Endometrium (tissue), 2 donors: ENCODE data around the gene SATB2.
A peak's percentile ranks its signal among the peaks of the same experiment; 100 is the strongest.

Experiments
- FAIRE-seq: peaks from 2 replicates; lab custom pipeline; 2012; peaks lifted over from hg19 to GRCh38; lab: Jason Lieb, UNC
- donor health status: control.
- donor health status: control.

SATB2 gene

DNA sequence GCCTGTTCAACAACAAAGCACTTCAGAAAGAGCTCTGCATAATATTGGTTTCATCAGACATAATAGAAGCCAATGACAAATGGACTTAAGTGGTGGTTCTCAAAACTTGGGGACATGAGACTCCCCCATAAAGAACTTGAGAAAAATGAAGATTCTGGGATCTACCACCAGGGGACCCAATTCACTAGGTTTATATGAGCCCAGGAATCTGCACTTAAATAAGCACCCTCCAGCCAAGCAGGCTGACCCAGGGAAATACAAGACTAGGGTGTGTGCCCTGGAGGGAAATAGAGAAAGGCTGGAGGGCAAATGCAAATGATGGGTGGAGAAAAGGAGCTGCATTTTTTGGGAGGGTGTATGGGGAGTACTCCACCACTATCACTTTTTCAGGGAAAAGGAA lies 52.5 kb downstream of the SATB2 start:
- FAIRE-seq: no peak

DNA sequence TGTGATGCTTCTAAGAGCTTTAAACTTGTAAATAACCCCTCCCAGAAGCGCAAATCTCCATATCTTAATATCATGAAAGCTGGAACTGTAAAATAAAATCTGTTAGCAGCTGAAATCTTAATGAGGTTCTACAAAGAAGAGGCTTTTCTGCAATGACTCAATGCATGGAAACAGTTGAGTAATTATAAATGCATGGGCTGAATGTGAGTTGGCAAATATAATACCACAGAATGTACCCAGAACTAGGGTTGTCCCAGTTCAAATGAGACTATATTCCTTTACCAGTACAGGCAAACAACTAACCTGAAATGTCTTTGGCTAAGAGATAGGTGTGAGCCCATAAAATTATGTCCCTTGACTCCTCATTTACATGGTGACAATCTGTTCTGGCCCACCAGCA lies 52.9 kb downstream of the SATB2 start:
- FAIRE-seq: no peak

DNA sequence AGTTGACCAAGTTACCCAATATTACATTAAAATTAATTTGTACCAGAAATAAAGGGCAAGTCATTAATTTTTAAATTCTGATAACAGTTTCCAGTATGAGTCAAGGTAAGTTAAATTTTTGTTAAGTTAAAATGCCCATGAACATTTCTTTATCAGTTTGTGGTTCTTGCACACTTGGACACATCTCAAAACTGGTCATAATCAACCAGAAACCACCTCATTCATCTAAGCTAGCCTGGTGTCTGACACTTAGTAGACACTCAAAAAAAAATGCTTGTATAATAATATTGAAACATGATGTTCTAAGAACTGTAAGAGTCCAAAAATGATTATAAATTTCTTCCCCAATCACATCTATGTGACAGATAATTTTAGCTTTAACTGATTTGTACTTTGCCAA lies 62.4 kb downstream of the SATB2 start:
- FAIRE-seq: no peak

DNA sequence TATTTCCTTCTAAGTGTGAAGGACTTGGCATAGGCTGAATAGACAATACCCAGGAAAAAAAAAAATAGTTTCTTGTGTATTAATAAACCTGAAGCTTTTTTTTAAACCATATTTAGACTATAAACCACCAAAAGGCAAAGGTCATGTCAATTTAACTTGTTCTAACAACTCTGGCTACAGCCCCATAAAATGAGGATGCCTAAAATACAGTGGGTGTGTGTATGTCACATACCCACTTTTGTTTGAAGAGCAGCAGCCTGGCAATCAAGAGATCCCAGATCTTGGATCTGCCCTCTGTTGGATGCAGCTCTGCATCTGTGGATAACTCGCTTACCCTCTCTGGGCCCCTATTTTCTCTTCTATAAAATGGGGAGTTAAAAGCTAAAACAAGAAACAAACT lies 65.4 kb downstream of the SATB2 start:
- no peak for FAIRE-seq

DNA sequence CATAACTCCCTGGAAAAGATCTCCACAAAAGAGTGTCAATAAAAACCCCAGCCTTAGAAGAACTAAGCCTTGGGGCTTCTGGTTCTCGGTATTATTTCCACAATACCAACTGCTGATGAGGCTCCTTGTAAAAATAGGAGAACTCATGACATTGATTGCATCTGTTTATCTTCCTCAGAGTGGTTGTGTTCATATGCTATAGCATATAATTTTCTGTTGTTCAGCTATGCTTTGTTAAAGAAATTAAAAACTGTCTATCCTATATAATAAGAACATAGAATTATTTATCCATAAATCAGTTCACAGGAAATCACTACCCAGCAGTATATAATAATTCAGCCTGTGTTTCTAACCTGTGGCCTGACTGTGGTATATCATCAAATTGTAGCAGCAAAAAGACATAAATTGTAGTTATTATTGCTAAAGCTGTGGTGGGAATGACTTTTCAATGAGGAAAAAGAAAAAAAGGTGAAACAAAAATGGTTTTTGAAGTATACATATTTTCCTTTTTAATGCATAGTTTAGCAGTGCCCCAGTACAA lies 68.9 kb downstream of the SATB2 start:
- no peak for FAIRE-seq

DNA sequence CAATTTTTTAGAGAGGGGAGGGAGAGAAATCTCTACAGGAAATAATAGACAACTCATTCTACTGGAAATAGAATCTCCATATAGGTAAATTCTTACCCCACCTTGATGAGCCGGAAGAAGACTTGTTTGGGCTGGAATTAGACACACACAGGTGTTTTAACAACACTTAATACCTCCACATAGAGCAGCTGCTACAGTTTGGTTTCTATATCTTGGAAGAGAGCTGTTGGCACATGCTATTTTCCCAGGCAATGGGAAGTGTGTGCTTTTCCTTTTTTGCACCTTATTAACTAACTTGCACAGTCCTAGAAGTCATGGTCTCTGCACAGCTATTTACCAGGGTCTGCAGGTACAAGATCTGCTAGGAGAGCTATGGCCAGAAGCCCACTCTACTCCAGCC lies 73.7 kb downstream of the SATB2 start:
- no peak for FAIRE-seq

DNA sequence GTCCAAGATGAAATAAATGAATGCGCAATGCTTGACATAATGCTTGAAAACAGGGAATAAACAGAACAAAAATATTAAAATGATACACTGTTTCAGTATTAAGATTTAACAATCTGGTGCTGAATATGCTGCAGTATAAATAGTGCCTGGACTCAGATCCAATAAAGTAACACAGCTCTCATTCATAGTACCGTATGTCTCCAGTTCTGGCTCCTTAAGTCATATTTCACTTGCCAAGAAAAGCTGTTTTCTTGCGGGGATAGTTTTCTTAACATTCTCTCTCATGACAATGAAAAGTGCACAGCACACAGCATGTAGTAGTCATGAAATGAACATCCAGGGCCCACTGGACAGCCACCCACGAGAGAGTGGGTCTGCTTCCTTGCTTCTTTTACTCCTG lies 74.7 kb downstream of the SATB2 start:
- no peak for FAIRE-seq

DNA sequence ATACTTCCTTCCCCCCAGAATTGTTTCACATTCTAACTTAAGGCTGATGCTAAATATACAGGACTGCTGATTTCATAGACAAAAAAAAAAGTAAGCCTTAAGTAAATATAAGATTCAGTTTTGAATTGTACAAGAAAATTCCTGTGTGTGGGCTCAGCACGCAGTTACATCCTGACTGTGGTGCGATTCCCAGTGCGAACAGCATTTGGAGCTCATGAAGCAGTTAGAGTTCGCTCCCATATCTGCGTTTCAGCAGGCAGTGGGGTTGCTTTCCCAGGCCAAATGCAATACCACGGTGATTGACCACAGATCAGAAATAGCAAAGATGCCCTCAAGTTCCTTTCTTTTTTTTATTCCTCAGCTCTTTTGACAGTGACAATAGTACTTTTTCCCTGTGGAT lies 75.6 kb downstream of the SATB2 start:
- FAIRE-seq: no peak

DNA sequence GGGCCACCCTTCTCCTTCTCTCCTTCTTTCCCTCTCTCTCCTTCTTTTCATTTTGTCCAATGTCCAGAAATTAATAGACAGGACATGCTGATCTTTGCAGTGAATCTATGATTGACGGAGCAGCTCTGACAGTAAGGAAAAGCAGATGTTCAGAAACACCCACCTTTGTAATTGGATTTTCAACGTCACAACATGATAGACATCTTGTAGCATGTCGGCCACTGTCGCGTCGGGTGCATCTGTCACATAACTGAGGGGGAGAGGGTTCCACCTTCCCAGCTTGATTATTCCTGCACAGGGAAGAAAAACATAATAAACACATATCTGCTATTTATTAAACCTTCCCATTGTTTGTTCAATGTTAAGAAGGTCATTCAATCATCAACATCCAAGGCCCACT lies 76.2 kb downstream of the SATB2 start:
- no peak for FAIRE-seq

DNA sequence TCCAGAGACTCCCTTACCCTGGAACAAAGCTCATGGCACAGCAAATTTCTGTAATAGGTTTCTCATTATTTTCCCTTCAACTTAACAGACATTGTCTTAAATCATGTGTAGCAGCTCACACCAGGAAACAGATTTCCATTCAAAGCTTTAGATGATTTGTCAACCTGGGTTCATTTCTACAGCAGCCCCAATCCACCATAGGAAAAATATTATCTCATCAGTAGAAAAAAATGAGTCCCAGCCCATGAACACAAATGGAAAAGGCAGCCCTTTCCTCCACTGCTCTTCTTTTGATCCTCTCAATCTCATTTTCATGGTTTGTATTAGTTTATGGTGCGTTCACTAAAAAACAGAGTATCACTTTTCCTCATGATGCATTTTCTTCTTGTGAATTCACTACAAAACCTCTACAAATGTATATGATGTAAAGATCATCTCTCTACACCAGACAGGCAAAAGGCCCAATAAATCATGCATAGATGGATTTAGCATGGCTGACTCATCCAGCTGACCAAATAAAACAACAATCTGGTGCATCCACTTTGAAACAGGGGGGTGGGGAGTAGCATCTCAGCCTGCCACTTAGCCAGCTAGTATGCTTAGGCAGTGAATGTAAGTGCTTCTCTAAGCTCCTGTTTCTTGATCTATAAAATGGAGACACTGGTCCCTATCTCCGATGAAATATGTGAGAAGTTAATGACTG lies 78.6 kb downstream of the SATB2 start:
- FAIRE-seq: no peak

DNA sequence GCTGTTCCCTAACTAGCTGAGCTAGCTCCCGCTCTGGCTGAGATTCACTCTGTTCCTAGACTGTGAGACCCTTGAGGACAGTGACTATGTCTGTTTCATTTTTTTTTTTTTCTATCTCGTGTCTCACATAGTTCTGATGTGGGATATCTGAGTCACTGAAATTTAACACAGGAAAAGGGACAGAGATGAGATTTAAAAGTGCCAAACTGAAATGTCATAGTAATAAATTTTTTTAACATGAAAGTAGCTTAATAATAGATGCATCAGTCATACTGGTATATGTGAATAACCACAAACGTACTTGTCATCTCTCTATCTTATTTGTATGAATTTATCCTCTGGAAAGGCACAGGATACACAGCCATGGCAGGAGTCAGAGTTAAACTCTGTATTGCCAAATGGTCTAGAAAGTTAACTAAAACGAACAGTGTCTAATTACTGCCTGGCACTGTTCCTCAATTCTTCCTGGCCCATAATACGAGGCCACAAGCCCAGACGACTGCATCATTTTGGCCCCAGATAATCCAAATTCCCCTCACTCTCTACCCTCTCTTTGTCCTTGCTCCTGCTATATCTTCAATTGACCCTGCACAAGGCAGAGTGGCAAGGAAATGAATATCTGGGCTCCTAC lies 87.5 kb downstream of the SATB2 start:
- FAIRE-seq: no peak

DNA sequence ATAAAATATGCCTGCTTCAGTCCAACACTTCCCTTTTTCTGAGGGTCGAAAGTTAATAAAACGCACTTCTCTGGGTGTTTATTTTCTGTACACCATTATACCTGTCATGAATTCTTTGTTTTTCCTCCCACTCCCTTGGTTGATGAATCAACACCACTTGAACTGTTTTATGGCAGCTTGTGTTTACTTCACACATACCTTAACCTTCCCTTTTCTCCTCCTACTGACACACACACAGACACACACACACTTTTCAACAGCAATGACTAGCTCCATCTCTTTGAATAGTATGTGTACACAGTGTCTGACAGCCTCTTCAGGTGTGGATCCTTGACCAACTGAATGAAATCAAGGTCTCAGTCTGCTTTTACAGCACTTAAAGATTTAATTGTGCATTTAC lies 91.3 kb downstream of the SATB2 start:
- no peak for FAIRE-seq

DNA sequence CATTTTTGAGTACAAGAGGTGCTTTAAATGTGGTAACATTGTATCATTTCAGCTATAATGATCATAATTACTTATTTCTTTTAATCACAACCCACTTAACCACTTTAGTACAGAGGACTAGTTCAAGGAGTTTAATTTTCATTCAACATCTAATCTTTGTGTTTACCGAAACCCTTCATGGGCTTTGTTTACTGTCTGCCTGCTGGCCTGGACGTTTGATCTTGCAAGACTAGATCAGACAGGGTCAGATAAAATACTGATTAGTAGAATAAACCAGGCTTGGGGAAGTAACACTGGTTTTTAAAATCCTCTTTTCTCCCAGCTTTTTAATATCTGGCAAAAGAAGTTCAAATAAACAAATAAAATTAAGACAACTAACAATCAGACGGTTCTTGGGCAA lies 93.6 kb downstream of the SATB2 start:
- FAIRE-seq: no peak

DNA sequence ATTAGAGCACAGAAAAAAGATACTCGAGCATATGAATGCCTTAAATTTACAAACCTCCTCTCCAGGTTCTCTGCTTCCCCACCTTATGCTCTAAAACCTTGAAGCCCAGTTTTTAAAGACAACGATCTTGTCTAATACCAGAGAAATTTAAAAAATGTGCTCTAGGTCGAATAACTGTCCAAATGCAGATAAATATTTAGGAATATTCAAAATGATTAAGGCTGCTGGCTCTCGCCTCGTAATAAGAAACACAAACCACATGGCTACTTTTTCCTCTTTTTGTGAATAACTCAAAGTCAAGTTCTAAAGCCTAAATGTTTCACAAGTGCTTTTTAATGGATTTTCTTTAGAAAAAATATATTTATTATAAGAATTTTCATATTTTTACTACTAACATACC lies 101.3 kb downstream of the SATB2 start:
- FAIRE-seq: no peak

DNA sequence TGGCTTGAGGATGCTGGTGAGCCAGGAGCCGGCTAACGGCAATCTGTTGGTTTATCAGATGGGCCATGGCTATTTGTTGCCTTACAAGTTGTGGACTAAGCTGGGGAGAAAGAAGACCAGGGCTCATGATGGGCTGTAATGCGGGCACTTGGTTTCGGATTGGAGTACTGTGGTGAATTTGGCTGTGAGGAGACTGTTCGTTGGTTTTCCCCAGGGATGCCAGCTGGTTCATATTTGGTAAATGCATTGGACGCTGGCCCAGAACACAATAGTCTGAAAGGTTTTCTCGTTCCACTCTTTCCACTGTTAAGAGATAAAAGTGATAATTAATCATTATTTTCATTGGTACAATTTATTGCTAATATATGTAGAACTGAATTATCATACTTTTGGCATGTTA lies 108.9 kb downstream of the SATB2 start:
- FAIRE-seq: no peak

DNA sequence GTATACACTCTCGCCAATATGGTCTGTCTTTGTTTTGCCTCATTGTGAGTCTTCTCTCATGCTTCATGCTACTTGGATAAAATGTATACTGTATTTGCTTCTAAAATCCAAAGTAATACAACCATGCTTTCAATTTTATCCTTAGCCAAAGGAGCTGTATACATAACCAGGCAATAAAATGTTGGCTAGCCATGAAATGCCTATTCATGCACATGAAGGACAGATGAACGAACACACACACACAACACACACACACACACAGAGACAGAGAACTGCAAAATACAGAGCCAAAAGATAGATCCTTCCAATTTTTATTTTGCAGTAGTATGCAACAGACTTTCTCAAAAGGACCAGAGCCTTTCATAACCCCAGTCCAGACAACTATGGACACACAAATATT lies 113.7 kb downstream of the SATB2 start:
- FAIRE-seq: no peak

DNA sequence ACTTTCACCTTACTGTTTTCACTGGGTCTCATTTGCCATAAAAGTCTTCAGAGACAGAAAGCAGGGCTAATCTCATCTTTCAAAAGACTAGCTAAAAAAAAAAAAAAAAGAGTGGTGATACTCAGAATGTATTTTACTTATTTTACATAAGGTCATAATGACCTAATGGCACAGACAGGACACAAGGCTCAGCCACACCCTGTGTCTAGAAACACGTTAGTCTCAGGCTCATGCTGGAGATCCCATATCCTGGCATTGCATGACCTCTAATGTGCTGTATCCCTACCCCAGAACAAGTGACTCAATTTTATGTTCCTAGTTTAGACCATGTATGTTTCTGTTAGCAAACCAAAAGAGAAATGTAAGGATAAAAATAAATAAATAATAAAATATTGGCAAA lies 115.4 kb downstream of the SATB2 start:
- no peak for FAIRE-seq

DNA sequence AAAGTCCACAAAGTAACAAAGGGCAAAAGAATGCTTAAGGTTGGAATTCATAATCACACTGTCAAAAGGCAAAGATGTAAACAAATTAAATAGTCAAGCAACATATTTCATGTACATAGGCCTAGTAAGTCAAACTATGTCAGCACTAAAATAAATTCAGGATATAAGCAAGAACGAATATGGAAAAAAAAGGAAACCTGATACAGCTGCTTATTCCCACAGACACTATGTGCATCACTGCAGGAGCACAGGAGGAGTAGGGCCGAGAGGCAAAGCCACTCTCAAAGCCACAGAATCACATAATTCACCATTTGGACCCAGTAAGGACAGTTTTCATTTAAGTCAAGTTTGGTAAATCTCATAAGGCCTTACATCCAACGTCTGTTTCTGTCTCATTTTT lies 116.6 kb downstream of the SATB2 start:
- no peak for FAIRE-seq

DNA sequence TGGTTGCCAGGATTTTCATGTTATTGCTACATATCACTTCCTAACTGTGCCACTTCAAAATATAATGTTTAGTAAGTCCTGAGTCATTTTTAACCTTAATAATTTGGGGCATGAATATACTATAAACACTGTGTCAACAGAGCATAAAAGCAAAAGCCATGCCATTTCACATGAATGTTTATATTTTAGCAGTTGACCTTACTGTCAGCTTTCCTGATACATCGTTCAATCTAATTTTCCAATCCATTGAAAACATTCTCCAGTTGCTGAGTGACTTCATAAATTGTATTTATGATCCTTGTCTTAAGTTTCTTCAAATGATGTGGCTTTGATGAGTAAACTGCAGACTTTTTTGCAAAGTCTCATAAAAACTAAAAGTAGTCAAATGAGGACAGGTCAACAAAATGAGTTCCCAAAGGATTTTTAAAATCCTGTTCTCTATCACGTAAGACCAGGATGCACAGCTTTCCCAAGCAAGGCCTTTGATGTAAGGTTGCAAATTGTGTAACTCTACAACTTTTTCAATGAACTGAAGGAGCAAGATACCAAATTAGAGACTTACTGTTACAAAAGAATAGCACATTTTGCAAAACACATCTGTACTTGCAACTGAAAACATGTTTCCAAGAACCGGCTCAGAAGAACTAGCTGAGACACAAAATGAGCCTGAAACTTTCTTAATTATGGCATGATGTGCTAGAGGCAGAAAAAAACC lies 117.7 kb downstream of the SATB2 start:
- peak; percentile 12 for FAIRE-seq

DNA sequence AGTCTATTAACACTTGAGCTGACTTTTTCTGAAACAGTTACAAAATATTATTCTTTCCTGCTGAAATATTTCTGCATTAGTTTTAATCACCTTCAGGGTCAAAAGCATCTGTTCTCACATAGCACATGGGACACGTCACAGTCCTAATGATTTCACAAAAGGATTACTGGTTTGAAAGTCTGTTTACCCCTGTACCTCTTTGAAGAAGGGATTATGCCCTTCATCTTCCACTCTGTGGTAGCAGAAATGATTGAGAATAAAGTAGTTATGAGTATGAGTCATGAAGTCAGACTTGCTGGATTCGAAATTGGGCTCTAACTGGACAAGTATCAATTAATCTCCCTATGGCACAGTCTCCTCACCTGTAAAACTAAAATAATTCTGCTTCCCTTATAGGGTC lies 121.2 kb downstream of the SATB2 start:
- no peak for FAIRE-seq

DNA sequence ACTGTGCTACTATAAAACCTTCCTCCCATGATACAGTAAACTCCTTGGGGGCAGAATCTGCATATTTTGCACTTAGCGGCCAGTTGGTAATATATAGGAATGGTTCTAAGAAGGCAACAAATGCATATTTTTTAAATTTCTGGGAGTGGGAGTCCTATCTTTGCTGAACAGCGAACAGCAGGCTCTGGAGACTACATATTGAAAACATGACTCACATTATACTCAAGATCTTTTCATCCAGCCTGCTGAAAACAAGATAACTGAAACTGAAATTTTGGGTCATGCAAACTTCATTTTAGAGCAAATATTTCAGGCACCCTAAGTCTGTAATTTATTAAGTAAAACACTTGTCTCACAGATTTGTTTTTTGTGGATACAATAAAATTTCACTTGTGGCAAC lies 122.2 kb downstream of the SATB2 start:
- FAIRE-seq: no peak

DNA sequence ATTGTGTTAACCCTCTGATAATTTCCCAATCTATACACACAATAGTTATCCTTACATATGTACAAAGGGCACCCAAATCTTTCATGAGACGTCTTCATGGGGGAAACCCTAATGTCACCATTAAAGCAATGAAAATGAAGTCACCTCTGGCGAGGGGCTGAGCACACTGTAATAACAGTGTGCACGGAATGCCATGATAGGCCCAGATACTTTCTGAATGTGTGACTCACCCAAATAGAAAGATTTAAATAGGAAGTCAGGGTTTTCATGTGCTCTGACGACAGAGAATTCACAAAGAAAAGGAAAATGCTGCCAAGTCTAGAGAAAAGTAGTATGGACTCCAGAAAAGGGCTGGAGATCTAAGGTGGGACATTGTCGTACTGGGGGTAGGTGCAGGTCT lies 128.3 kb downstream of the SATB2 start:
- FAIRE-seq: no peak

DNA sequence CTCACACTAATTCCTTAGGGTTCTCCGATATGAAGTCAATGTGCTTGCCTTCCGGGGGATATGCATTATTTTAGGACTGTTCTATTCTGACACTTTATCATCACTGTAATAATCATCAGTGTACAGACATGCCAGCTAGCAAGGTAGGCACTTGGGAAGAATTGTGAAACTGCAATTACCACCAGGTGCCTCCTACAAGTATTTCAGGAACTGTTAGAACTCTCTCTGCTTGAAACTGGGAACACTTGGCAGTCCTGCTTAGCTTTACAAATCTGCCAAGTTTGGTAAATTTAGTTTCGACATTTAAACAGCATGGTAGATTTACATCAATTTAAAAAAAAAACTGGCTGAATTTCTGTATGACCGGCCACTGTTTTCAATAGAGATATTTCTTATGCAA lies 128.7 kb downstream of the SATB2 start:
- FAIRE-seq: no peak

DNA sequence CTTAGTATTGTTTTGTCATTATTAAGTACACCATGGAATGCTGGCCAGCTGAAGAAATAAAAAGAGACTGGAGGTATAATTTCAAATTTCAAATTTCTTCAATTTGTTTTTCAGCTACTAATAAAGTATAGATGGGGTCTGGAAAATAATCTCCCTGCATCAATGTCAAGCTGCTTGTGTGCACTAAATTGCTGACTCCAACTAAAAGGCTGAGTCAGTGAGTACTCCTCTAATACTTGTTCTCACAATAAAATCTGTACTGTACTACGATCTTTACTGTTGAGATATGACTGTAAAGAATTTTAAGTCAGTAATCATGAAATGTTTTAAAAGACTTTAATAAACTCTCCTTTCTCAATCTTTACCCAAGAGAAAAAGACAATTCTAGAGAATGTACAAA lies 131.9 kb downstream of the SATB2 start:
- FAIRE-seq: no peak
